ENCODE results near the gene SH3PXD2A. TPM values are rescaled to one million over a fixed set of nuclear protein-coding genes. Genes with fewer than 3 reads are reported as not detected.

SH3PXD2A gene
- total RNA-seq, 1 experiment from 2014 or later = 4.5 TPM

DNA sequence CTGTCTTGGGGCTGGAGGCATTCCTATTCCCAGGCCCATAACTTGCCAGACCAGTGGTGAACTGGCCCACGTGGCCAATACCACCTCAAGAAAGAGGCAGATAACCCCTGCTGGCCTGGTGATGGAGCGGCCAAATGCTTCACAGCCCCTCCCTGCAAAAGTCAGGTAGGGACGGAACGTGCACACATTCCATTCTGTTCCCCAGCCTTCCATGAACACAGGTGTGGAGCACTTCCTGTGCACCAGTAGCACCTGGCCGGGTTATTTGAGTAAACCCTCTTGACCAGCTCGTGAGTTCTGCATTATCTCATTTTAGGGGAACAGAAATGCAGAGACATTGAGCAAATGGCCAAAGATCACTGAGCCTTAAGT is 134.4 kb downstream of the SH3PXD2A start:
- Histone ChIP-seq H3T11ph (ENCODE audit: low read length) (no peak overlapping the region), H3K79me1 (ENCODE audit: insufficient read depth, low read depth, low read length, poor library complexity, severe bottlenecking) (no peaks in the 10 kb centered on the region), H3K4me2 (ENCODE audit: insufficient read depth, insufficient read length, low read length) (no peak overlapping the region), H3K79me2 (ENCODE audit: insufficient read depth, low read length) (no peaks in the 10 kb centered on the region), H3K9ac (ENCODE audit: extremely low read depth, insufficient read length, low read length) (no peak overlapping the region), H3K18ac (ENCODE audit: insufficient read length, low read depth, low read length) (no peak overlapping the region), H3K9me3 (ENCODE audit: control insufficient read depth, low read depth, low read length) (no peaks in the 10 kb centered on the region), H3K56ac (ENCODE audit: insufficient read length, low read depth, low read length) (no peak overlapping the region), H4K91ac (ENCODE audit: insufficient read length, low read depth, low read length) (no peak overlapping the region), H2BK5ac (ENCODE audit: insufficient read length, low read length) (no peak overlapping the region), H2AK5ac (ENCODE audit: insufficient read length, low read length) (no peak overlapping the region), H4K20me1 (ENCODE audit: control insufficient read depth, insufficient read depth, insufficient read length) (no peaks in the 10 kb centered on the region), H3K14ac (ENCODE audit: insufficient read depth, low read length) (no peak overlapping the region), H4K8ac (replicated peaks; ENCODE audit: insufficient read length, low read depth, low read length) (peak overlapping the region; percentile 65), H3K23me2 (ENCODE audit: insufficient read length, low read depth, low read length, poor library complexity, severe bottlenecking) (no peaks in the 10 kb centered on the region), H3K4me1 (ENCODE audit: insufficient read depth, low read length) (no peaks in the 10 kb centered on the region), H3K23ac (ENCODE audit: insufficient read length, low read depth, low read length) (no peak overlapping the region), H2BK120ac (ENCODE audit: low read depth, low read length, poor library complexity, severe bottlenecking) (no peak overlapping the region), H2BK20ac (ENCODE audit: low read depth, low read length, poor library complexity, severe bottlenecking) (no peak overlapping the region), H2AFZ (ENCODE audit: low read length) (no peak overlapping the region), H2BK15ac (ENCODE audit: low read depth, low read length) (no peak overlapping the region), H3K27ac (ENCODE audit: insufficient read length, low read depth, low read length) (no peak overlapping the region), H3K4ac (ENCODE audit: low read depth, low read length) (no peak overlapping the region), H4K5ac (ENCODE audit: insufficient read length, low read depth, low read length) (no peak overlapping the region), H2BK12ac (ENCODE audit: insufficient read length, low read depth, low read length) (no peak overlapping the region), H3K27me3 (ENCODE audit: insufficient read depth, low read length) (no peaks in the 10 kb centered on the region)
- no CpG with 5 or more reads among the region's 6 CpGs for WGBS (ENCODE audit: extremely low coverage, insufficient read length, low lambda C conversion rate)
- no peaks in the 10 kb centered on the region; a peak in 1 of 7 replicates for H3K36me3 Mint-ChIP-seq (ENCODE audit: insufficient read depth in 1 of 3, low read depth in 3 of 3)
- no peaks in the 10 kb centered on the region; the same call in 1 of the 2 replicates for H3K27me3 Mint-ChIP-seq (ENCODE audit: low read depth)
- H3K27ac Mint-ChIP-seq = no peak overlapping the region
- DNase-seq = no peak
- H3K4me3 Mint-ChIP-seq = no peak overlapping the region
- TF ChIP-seq, protein P1, sequence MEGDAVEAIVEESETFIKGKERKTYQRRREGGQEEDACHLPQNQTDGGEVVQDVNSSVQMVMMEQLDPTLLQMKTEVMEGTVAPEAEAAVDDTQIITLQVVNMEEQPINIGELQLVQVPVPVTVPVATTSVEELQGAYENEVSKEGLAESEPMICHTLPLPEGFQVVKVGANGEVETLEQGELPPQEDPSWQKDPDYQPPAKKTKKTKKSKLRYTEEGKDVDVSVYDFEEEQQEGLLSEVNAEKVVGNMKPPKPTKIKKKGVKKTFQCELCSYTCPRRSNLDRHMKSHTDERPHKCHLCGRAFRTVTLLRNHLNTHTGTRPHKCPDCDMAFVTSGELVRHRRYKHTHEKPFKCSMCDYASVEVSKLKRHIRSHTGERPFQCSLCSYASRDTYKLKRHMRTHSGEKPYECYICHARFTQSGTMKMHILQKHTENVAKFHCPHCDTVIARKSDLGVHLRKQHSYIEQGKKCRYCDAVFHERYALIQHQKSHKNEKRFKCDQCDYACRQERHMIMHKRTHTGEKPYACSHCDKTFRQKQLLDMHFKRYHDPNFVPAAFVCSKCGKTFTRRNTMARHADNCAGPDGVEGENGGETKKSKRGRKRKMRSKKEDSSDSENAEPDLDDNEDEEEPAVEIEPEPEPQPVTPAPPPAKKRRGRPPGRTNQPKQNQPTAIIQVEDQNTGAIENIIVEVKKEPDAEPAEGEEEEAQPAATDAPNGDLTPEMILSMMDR (conservative IDR thresholded peaks at IDR 0.05) = no peak
- peaks cover 10 to 23% of the 10 kb centered on the region in 2 experiments for H3K4me1 Mint-ChIP-seq
- no peaks in the 10 kb centered on the region; a peak in 1 of 5 replicates for H3K9me3 Mint-ChIP-seq

Measured in H9 (cell line).